GM18502 (cell line): ENCODE data around the gene PAX9.

ENCODE experiments used
- ATAC-seq: cut with Tn5 transposase; IDR thresholded peaks from one replicate; pipeline ENCODE4 v1.9.1; 2021; ENCODE audit warnings: mild to moderate bottlenecking; ENCODE audit not compliant: unreplicated experiment, poor library complexity

The PAX9 gene

GRCh38 chr14:36655571-36655962, 6.1 kb upstream of the PAX9 start:
- no peak for ATAC-seq

GRCh38 chr14:36655963-36656686, 5.5 kb upstream of the PAX9 start:
- no peak for ATAC-seq

DNA sequence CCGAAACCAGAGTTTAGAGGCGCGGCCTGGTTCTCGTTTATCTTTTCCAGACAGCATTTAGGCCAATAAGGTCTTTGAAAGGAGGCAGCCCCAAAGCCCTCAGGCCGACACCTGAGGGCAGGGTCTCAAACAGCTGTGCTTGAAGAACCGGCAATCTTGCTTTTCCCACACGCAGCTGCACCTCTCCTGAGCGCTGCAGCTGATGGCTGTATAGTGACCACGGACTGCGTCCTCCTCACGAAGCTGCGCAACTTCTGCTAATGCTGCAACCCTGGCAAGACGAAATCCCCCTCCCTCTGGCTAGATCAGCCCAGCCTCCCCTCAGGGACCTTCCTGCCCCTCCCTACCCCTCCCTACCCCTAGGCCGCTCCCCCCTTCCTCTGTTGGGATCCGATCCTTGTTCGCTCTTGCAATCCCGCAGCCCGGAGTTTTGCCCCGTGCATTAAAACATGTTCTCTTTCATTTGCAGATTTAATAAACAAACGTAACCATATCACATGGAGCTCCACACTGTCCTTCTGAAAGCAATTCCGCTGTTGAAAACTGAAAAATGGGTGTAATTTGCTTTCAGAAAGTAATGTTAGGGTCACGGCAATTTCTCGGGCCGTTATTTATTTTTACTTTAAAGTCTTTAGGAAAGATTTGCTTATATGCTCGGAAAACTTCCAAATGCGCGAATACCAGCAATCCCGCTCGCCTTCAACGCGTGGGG, 4.8 kb upstream of the PAX9 start:
- no peak for ATAC-seq

DNA sequence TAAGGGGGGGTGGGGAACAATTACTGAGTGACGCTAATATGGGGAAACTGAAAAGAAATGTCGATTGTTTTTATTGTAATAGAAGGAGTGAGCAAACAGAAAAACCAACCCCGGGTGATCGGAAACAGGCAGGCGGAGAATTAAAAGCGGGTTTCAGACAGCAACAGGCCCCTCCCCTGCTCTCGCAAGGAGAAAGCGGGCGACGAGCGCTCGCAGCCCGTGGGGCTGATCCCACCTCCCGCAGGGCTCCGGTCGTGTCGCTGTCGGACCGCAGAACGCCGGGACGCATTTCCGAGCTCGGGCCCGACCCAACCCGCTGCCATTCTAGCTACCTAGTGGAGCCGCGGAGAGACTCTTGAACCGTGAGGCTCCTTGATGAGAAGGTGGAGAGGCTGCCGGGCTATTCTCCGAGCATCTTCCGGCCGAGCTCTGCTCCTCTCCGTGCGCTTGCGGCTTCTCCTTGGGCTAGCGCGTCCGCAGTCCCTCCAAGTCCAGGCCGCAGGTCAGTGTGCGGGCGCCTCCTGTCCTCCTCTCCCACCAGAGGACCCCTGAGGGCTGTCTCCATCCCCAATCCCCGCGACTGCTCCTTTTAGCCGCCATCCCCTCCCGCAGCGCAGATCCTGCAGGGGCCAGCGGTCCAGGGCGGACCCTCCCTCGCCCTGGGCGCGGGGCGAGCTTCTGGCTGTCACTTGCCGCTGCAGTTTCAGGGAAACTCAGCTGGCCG, 4.1 kb upstream of the PAX9 start:
- no peak for ATAC-seq

DNA sequence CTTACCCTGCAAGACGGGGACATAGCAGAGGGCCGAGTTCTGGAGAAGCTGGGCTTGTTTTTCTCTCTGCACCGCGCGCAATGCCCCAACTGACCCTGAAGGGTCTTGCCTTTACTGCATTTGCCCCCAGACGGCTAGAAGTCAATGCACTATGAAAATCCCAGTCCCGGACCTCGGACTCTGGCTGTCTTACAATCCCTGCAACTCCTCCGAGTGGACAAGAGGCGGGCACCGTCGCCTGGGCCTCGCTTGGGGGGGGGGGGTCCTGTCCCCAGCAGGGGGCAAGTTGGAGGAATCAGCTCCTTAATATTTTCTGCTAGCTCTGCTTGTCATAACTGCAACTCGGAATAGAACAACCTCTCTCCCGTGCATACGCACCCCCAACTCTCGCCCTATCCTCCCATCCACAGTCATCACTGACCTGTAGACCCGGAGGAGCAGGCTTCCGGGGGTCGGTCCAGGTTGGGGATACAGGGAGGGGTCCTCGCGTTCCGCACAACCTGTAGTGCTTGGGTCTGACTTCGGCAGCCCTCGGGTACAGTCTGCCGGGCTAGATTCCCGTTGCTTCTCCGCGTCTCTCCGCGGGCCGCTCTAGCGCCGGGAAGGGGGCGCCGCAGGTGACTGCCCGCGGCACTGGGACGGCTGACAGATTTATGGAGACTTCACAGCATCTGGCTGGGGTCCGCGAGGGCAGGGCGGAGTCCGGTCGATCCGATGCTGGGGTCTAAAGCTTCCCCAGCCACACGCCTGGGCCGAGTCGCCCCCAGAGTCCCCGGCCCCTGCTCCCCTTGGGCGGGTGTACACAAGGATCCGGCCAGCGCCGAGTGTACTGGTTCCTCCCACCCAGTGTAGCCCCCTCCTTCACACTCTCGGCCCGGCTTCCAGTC, 3.3 kb upstream of the PAX9 start:
- ATAC-seq: no peak

DNA sequence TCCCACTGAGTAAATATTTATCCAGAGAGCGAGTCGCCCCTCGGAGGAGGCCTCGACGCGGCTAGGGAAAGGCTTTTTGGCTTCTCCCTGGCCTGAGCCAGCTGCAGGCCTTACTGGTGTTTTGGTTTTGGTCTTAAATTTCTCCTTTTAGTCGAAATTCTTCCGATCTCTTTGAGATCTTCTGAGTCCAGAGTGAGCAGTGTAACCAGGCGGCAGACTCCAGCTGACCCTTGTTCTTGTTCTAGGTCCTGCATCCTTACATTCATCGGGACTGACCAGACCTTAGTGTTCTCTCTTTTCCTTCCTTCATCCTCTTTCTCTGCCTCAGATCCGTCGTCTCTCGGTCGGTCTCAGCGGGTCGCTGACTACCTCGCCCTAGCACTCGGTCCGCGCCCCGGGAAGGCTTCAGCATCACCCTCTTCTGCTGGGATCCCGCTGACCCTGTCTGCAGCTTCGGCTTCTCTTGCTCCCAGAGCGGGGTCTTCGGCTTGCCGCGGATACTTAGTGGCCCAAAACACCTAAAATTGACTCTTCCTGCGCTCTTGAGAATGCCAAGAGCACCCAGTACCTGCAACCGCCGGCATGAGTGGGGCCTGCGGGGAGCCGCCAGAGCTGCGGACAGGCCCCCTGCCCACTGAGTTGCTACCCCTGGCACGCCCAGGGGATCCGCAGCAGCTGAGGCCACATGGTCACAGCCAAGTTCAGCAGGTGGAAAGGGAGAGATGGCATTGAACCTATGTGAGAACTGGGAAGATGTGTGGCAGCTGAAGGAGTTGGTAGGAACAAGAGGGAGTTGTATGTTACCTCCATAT, 2.4 kb upstream of the PAX9 start:
- no peak for ATAC-seq

DNA sequence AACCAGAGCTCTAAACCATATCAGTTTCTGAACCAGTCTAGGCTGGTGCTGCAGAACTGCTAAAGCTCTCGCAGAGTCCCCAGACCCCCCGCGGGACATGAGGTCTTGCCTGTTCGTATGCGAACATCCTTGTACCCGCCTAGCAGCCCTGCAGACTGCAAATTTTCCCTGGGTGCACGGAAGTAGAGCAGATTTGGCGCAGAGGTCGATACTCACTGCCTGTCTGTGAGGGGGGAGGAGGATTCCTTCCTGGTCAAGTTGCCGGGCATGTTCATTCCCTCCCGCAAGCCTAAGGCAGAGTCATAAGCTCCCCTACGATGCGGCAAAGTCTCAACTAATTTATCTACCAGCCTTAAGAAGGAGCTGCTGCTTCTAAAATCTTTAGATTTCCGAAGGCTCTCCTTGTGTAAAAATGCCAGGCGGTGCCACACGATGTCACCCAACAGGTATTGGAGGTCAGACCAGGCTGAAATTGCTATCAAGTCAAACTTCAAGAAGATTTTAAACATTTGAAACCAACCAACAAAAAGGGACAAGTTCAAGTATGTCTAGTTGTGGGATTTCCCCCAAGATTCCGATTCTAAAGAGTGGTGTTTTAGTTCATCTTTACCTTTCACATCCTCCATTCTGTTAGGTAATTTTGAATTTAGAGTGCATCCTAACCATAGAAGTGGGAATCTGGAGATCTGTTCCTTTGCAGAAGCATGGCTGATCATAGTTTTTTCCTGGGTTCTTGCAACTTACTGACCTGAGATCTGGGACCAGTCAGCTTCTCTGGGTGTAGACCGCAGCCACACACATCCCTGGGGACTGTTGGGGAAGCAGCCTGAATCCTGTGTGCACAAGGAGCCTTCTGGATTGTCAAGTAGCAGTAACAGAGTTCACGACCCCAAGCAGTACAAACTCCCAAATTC, 1.6 kb upstream of the PAX9 start:
- no peak for ATAC-seq

DNA sequence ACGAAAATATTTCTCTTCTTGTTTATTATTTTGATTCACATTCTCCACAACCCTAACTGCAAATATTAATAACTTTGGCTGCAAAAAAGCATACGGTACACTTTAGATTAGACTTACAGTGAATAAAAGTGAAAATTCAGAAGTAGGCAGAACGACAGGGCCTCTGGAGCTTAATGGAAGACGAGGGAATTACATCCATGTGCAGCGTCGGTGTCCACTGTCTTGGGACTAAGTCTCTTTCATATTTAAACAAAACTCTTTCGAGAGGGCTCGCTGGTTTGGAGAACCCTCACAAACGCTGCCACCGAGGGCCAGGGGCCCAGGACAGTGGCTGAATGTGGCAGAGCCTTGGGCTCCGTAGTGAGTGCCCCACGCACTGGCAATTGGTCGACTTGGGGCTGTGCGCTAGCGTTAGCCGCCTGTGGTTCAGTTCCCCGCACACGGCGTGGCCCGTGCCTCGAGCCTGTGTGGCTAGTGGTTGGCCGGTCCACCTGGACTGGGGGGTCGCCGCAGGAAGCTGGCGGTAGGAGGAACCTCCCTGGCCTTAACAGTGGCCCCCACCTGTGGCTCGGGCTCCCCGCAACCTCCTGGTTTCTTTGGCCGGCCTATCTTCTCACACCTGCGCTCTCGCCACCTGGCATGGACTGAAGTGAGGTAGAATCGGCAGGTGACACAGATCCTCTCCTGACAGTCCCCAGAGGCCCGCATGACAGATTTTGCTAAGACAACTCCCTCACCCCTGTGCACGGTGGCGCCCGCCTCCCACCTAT, 739 bp upstream of the PAX9 start:
- ATAC-seq: peak; percentile 13

DNA sequence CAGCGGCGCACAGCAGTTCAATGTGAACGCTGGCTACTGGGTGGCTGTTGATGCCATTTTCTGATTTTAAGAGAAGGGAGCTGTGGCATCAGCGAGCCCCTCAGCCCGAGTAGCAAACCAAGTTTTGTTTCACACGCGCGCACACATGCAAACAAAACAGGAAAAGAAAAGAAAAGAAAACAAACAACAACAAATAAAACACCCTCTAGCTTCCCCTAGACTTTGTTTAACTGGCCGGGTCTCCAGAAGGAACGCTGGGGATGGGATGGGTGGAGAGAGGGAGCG, 540 bp downstream of the PAX9 start:
- ATAC-seq: no peak

- ATAC-seq: no peak
Measured at GRCh38 chr14:36662543-36663403, 1.1 kb downstream of the PAX9 start.

GRCh38 chr14:36663404-36664321, 2.0 kb downstream of the PAX9 start:
- no peak for ATAC-seq

GRCh38 chr14:36664322-36665193, 2.9 kb downstream of the PAX9 start:
- ATAC-seq: no peak

- no peak for ATAC-seq
Measured at GRCh38 chr14:36665887-36666415, 4.3 kb downstream of the PAX9 start.

DNA sequence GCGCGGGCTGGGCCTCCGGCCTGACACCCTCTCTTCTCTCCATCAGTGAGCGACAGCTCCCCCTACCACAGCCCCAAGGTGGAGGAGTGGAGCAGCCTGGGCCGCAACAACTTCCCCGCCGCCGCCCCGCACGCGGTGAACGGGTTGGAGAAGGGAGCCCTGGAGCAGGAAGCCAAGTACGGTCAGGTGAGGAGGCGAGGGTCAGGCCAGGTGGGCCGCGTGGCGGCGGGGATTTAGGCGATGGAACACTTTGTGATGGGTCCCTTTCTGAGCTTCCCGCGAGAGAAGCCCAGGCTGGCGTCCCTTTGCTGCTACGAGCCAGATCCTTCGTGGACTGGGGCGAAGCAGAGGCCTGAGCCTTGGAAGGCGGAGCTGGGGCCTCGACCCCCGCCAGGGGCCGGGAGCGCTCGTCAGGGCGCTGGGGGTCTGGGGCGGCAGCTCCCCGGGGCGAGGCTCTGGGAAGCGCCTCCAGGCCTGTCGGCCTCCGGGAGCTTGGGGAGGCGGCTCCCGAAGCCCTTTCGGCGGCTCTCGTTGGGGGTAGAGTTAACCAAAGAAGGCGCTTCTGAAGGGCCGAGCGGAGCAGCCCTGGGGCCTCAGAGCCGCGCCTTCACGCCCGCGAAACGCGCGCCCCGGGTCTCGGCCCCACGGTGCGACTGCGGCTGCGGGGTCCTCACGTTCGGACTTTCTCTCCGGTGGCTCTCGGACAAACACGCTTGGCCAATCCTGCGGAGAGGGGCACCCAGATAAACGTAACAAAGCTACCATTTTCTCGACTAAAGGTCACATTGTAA, 5.0 kb downstream of the PAX9 start:
- ATAC-seq: no peak
